GM19455 (cell line): Measurements from ENCODE around the gene ARHGAP22.

Source experiments
- ATAC-seq: cut with Tn5 transposase; IDR thresholded peaks from one replicate; pipeline ENCODE4 v1.9.1; 2021; ENCODE audit not compliant: unreplicated experiment

ARHGAP22 gene

DNA sequence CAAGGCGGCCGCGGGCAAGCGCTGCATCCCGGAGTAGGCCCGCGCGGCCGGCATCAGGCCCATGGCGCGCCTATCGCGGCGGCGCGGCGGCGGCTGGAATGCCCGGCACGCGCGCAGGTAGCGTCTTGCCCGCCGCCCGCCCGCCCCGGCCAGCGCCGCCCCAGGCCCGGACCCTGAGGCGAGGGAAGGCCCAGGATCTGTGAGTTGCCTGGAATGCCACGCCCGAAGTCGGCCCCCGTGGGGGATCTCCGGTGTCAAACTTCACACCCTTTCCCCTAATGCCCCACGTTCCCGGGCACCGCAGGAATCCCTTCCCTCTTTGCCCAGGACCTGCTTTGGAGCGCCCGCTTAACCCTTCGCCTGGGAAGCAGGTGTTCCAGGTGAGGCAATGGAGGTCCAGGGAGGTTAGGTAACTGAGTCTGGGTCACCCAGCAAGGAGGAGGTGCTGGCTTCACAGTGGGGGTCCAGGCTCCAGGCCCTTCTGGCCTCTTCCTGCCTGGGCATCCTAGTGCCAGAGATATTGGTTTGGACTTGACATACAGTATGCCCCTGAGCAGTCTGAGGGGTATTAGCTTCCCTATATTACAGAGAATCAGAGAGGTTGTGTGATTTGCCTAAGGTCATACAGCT, 138.1 kb downstream of the ARHGAP22 start:
- no peak for ATAC-seq

DNA sequence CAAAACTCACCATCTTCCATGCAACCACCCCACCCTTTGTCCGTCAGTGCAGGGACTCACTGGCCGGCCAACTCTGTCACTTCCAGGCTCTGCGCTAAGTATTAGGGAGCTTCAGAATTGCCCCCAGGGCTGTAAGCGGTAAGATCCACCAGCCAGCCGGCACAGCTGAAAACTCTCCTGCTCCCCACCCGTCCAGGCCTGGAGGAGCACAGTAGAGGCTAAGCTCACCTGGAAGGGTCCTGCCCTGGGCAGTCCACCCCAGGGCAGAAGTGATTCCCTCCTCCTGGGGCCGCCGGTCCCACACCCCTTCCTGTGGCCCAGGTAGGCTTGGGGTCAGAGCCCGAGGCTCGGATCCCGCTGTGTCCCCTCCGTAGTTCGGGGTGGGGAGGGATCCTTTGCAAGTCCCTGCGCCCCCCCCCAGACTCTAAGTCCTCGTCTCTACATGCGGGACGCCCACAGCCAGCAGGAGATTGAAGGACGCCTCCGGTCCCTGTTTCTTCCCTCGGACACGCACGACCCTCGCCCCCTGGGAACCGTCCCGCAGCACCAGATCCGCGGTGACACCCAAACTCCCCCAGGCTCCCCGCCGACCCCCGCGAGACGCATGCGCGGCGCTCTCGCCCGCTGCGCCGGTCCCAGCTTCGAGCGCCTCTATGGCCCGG, 138.9 kb downstream of the ARHGAP22 start:
- no peak for ATAC-seq

DNA sequence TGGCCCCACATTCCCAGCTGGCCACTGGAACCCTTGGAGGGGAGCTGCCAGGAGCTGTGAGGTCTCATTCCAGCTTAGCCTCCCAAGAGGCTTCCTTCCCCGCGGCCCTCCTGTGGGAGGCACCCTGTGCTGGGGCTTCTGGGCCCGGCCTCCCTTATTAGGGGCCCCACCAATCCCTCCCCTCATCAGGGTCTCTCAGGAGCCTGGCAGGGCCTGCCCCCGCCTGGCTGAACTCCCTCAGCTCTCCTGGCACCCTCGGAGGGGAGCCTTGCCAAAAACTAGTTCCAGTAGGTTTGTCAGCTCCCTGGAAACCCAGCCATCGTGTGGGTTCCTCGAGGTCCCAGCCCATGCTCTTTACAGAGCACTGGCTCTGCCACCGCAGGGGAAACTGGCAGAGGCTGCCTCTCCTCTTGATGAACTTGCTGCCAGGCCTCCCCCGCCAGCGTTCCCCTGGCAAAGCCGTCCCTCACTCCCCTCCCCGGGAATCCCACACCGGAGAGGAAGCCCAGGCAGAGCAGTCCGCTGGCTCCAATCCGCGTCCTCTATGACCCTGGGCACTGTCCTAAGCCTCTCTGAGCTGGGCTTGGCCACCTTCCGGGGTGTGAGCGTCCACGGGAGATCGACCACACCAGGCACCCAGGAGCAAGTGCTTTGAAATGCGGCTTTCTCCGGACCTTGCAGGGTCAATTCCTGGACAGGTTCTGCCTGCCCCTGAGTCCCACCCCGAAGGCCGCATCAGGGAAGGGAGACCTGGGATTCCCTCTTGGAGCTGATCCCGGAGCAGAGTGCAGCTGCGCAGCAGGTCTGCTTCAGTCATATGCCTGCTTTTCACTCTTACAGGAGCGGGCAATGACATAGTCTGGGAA, 139.8 kb downstream of the ARHGAP22 start:
- ATAC-seq, result no peak

DNA sequence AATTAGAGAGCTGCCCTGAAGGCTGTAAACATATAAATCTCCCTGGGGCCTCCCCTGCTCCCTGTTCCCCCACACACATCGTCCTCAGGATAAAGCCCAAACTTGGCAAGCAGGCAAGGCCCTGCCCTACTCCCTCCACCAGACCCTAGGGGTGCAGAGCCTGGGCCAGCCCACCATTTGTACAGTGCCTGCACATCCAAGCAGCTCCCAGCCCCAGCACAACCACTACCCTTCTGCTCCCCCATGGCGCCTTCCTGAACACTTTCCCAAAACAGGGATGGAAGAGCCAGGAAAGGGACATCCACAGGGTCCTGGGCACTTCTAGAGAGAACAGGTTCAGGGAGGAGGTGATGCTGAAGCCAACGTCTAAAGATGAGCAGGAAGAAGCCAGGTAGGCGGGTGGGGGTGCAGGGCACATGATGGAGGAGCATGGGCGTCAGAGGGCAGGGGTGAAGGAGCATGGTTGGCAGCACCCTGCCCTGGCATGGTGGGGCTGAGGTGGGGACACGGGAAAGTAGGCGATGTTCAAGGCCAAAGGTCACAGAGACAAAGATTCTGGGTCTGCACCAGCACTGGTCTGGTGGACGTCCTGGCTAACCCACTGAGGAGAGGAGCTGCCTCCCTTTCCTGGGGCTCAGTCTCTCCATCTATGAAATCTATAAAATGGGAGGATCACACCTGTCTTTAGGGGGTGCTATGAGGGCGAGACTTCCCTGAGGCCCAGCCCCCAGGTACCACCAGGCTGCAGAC, 140.6 kb downstream of the ARHGAP22 start:
- ATAC-seq, result no peak

DNA sequence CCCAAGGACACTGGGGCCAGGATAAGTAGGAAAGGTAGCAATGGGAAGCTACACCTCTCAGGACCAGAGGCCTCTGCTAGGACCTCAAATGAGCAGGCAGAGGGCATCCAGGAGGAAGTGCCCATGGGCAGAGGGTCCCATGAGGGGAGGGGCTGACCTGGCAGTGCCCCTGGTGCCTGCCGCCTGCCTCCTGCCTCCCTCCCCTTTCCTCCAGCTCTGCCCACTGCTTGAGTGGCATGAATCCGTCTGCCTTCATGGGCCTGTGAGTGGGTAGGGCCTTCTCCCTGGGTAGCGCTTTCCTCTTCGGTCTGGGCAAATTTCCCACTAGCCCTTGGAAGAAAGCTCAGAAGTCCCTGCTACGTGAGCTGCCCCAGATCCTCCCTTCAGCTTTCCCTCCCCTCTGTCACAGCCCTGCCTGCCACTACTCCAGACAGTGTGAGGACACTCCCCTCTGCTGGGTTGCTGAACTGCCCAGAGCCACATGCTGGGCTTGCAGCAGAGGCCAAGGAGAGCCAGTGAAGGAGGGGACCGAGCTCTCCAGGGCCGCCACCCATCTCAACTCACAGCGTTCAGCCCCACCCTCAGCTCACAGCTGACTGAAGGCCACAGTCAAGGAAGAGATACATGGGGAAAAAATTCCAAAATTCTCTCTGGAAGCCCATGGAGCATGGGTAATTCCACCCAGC, 141.4 kb downstream of the ARHGAP22 start:
- ATAC-seq, result no peak

DNA sequence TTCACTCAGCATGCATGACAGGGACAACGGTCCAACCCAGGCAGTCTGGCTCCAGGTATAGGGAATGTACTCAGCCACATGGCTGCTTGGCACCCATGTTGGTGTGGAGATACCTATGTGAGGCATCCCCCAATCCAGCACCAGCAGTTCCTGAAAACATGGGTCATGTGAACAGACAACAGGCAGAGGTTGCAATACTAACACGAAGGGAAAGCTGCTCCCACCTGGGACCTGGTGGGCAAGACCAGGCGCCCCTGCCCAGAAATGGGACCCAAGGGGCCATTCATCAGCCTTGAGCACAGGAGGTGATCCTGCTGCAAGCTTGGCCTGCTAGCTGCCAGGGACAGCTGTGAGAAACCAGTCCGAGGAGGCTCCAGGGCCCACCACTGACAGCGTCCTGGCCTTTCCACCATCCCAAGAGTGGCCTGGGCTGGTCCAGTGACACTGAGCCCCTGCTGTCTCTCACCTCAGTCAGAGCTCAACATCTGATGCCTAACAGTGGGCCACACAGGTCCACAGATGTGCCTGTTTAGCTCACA, 142.3 kb downstream of the ARHGAP22 start:
- ATAC-seq, result no peak

DNA sequence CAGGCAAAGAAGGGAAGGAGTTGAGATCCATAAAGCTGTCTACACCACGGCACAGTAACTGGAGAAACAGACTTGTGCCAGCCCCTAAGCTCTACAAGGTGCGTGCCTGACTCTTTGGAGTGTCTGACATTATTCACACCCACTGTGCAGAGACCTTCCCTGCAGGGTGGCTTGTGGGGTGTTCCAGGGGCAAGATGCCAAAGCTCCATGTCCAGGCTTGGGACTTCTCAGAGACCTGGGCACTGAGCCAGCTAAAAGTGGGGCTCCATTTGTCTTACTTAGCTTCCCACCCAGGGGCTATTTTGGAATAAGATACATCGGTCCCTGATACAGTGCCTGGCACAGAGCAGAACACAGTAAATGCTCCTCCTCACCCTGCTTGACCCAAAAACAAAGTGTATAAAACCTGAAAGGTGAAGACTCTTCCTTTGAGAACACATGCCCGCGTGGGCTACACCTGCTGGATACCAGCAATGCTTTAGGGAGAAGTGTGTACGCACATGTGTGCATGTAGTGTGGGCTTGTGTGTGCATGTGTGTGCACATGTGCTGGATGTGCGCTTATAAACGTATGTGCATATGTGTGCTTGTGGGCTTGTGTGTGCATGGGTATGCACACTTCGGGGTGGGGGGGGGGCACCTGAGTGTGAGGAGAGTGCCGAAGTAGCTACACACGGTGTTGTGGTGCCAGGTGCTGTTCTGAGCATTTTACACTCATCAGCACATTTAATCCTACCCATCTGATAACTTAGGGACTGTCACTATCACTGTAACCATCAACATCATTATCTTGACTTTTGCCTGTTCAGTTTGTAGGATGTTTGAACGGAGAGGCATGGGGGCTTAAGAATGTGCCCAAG, 143.0 kb downstream of the ARHGAP22 start:
- ATAC-seq, result no peak

DNA sequence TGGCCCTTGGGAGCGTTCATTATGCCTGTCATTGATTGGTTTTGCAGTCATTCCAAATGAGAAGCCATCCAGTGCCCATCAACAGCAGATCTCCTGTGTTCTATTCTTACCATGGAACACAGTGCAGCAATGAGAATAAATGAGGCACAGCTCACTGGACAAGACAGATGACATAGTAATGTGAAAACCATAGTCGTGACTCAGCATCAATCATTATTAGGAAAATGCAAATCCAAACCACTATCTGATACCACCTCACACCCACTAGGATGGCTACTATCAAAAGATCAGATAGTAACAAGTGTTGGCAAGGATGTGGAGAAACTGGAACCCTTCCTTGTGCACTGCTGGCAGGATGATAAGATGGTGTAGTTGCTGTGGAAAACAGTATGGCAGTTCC, 144.7 kb downstream of the ARHGAP22 start:
- ATAC-seq, result no peak

DNA sequence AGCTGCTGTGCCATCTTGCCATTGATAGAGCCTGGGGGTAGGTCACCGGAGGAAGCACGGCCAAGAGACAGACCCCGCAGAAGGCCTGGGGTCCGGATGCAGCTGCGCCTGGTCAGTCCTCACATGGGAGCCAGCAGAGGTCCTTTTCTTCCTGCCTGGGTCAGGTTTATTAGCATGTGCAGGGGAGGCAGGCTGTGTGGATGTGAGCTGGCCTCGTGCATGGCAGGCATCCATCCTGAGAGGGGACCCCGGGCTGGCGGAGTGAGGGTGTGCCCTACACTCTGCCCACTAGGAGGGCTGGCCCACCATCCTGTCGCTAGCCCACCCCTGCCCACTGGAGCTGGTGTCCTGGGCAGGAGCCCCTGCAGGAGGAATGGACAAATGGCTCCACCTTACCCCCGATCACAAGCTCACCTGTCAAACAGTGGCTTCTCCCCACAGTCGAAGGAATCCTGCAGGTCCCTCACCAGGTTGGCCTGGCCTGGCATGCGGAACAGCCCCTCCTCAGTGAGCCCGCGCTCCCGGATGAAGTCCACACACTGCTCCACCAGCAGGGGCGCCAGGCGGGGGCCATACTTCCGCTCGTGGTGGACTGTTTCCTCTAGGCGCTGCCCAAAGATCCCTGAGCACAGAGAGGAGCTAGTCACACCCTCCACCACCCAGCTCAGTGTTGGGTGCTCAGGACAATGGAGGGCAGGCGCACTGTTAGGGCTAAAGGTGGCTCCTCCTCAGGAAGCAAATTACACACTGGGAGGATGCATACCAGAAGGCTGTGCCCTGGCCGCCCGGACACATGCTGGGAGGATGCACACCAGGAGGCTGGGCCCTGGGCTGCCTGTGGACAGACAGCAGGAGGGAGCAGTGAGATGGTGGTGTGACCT, 145.4 kb downstream of the ARHGAP22 start:
- ATAC-seq, result no peak

DNA sequence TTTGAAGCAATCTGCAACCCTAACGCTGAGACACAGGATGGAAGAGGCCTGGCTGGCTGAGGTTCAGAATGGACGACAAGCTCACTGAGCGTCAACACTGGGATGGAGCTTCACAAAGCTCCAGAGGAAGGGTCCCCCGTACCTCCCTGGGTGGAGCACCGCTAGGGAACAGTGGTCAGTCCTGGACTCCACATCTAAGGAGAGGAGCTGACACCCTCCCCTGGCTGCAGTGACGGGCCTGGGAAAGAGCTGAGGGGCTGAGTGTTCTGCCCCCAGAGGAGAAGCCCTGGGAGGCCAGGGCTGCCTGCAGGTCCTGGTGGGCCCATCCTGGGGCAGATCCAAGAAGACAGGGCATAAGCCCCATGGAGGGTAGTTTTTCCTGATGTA, 146.2 kb downstream of the ARHGAP22 start:
- ATAC-seq, result no peak

DNA sequence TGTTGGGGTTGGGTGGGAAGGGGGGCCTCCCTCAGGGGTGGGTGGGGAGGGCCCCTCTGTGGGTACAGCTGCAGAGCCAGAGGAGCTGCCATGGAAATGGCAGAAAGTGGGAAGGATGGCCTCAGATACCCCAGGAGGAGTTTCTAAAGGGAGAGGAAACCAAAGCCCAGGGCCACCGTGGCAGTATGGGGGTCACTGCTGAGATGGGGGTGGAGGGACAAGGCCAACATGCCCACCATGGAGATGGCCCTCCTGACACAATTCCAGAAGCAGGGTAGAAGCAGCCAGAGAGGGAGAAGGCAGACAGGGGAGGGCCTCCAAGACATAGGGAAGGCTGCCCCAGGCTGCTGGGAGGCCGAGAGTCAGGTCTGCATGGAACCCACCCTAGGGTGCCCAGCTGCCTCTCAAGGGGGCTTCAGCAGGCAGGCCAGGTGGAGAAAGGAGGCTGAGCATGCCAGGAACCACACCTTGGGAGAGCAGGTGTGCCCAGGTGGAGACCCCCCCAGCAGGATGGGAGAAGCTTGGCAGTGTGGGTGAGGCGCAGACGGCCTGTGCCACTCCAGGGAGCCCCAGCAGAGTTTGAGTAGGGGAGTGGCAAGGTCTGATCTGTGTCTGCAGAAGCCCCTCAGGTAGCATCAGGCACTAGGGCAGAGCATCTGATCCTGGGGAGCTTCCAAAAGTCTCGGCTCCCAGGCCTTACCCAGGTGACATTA, 146.8 kb downstream of the ARHGAP22 start:
- ATAC-seq, result no peak

DNA sequence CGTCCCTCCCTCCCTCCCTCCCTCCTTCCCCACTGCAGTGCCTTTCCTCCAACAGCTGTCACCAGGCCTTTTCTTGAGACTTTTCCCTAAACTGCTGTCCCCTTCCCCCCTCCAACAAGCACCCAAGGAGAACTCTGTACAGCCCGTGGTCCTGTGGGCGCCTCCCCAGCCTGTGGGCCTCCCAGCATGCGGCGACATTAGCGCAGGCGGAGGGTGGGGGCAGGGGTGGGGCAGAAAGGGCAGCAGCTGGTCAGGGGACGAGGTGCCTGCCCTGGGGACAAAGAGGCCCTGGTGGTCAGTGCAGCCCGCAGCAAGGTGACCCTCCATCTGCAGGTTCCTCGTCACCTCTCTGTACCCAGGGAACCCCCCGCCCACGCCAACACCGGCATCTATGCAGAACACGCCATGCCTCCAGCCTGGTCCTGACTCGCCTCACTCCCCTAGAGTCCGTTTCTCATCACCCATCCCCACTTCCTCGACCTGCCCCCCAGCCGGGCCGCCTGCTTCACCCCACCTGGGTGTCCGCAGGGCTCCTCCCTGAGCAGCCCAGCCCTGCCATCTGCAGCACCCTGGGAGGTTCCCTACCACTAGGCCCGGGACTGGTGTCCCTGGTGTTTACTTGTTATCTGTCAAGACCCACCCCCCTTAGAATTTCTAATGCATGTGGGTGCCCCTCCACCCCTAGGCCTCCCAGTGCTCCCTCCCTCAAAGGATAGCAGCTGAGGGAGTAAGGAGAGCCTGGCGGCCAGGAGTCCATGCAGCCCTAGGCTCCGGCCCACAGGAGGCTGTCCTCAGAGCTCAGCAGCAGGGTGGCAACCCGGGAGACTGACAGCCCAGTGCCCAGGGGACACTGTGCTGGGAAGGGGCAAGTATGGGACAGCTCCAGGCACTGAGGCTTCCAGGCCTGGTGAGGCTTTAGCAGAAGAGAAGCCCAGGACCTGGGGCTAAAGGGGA, 147.8 kb downstream of the ARHGAP22 start:
- no peak for ATAC-seq

DNA sequence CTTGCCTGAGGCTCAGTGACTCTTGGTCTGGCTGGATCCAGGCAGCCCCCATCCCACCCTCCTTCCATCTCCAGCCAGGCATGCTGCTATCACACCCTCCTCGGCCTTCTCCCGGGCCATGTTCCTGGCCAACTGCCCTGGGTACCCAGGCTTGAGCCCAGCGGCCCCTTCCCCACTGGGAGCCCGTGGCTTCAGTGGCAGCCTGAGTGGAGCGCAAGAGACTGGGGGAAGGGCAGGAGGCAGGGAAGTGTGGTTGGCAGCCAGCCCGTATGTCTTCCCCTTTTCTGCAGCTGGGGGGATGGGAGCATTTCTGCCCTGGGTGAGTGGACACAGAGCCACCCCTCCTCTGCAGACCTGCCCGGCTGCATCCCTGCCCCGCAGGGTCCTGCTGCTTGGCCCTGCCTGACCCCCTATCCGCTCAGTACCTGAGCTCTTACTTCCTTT, 148.5 kb downstream of the ARHGAP22 start:
- ATAC-seq, result no peak

DNA sequence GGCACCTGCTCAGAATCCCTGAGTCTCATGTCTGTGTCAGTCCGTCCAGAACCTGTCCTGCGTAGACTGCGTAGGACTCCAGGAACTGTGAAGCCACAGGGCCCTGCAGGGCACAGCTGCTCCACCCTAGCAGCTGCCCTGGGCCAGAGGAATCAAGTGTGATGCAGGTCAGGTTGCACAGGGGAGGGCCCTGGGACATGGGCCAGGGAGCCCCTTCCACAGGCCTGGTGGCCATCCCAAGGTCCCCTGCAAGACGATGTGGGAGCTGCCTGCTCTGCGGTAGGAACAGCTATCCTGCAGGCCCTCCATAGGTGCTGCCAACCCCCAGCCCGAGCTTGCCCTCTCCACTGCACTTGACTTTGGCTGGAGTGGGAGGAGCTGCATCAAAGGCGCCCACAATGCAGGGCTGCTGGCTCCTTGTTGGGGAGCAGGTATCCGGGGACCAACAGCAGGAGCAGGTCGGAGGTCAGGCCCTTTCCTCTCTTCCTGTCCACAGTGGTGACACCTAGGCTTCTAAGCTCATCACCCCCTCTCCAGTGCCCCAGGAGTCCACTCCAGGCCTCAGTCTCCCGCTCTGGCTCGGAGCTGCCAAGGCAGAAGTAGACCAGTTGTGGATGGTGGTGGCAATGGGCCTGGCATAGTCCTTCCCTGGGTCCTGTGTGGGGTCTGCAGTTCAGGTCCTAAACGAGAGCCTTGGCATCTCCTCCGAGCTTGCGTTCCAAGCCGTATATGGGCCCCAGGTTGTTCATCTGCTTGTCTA, 149.3 kb downstream of the ARHGAP22 start:
- no peak for ATAC-seq

DNA sequence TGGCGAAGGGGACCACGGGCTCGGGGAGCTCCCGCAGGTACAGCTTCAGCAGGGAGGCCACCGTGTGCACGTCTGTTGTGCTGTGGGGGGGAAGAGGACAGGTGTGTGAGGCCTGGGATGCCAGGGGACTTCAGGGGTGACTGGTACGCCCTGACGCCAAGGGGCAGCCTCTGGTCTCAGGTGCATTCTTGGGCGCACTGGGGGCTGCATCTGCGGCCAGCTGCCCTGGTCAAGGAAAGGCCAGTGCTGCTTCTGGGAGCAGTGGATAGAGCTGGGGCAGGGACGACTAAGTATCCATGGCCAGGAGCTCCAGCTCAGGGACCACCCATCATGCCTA, 149.8 kb downstream of the ARHGAP22 start:
- ATAC-seq, result no peak
